Erythroblast (primary cell): Measurements from ENCODE around the gene MEF2B.

Experiments
- DNase-seq, 2 experiments: peaks; one replicate each; lab custom pipeline; 2025; lab: John Stamatoyannopoulos, UW
- GATA1 ChIP-seq: IDR thresholded peaks from 2 replicates; pipeline ENCODE4 v1.6.1; 2011; ENCODE audit warnings: low read depth, mild to moderate bottlenecking, control low read depth, low read length, moderate library complexity
- POLR2A ChIP-seq: IDR thresholded peaks from 2 replicates; pipeline ENCODE4 v1.6.1; 2011; ENCODE audit warnings: mild to moderate bottlenecking, low read length

MEF2B gene

DNA sequence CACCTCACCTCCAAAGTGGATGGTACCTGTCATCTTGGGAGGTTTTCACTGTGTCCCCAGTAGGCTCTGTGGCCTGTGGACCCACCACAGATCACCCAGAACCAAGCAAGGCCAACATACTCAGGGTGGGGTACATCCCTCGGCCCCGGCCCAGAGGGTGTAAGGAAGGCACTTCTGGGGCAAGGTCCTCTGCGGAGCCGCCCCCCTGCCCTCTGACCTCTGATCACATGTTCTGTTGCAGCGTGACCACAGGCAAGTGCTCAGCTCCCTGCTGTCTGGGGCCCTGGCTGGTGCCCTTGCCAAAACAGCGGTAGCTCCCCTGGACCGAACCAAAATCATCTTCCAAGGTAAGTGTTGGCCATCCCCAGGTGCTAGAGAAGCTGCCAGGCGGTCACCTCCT is 68.5 kb downstream of the MEF2B start:
- no peak for DNase-seq
- TF ChIP-seq GATA1: no peak
- no peak for TF ChIP-seq POLR2A

DNA sequence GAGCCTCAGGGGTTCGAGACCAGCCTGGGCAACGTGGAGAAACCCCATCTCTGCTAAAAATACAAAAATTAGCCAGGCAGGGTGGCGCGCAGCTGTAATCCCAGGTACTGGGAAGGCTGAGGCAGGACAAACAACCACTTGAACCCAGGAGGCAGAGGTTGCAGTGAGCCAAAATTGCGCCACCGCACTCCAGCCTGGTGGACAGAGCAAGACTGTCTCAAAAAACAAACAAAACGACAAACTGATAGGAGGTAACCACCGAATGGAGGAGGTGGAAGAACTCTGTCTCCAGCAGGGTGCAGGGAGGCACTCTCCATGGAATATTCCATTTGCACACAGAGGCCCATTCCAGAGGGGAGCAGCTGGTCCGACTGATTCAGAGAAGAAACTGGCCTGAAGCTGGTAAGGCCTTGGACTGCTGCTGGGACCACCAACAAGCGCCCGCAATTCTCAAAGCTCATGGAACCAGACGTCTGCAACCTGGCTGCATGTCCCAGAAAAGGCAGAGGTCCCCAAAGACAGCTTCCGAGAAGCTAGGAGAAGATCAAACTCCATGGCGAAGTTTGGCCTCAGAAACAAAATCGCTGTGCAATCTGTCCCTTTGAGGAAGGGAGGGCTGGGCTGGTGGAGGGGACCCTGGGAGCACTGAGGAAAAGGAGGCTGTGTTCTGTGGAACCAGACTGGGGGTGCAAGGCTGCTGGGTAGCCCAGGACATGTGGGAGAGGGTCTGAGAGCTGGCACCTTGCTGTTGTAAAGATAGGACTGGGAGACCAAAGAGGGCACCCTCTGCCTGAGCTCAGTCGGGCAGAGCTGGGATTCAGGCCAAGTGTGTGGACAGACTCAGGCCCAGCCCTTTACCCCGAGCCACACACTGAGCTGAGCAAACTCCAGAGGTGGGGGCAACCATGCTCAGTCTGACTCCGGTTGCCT is 71.1 kb downstream of the MEF2B start:
- no peak for DNase-seq
- no peak for TF ChIP-seq POLR2A
- TF ChIP-seq GATA1: no peak

DNA sequence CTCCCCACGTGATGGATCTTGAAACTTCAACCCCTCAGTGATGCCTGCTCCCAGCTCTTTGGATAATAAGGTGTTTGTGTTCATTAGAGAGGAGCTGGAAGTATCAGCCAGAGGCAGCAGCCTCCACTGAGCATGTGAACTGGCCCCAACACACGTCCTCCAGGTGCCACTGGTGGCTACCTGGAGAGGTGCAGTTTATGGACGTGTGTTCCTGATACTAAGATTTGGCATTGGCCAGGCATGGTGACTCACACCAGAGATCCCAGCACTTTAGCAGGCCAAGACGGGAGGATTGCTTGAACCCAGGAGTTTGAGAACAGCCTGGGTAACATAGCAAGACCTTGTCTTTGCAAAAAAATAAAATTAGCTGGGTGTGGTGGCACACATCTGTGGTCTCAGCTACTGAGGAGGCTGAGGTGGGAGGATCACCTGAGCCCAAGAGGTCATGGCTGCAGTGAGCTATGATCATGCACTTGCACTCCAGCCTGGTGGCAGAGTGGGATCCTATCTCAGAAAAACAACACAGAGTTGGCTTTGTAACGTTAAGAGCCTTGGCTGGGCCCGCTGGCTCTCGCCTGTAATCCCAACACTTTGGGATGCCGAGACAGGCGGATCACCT is 71.9 kb downstream of the MEF2B start:
- TF ChIP-seq POLR2A: no peak
- TF ChIP-seq GATA1: no peak
- no peak for DNase-seq

DNA sequence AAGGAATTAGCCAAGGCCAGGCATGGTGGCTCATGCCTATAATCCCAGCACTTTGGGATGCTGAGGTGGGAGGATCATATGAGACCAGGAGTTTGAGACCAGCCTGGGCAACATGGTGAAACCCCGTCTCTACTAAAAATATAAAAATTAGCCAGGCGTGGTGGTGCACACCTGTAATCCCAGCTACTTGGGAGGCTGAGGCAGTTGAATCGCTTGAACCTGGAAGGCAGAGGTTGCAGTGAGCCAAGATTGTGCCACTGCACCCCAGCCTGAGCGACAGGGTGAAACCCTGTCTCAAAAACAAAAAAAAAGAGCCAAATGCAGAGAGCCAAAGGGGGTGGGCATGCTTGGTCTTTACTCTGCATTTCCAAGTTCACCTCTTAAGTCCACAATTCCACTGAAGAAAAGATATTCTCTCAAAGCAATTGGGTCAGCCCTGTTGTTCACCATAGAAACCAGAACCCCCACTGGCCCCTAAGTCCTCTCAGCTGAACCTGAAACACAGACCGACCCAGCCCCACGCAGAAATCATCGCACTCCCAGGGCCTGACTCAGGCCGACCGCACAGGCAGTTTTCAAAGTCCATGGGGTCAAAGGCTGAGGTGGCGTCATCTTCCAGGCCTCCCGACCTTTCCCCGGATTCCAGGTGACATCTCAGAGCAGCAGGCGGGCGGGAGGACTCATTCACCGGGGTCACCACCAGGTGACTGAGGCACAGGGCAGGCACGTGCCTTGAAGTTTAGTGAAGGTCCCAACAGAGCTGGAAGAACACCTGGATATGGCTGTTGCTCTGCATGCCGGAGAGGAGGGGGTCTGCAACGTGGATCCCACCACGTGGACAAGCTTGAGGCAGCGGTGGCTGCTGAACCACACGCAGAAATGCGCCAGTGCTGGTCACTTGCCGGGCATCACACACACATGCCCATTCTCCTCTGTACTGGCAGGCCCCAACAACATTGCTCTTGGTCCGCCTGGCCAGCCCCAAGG is 73.1 kb downstream of the MEF2B start:
- DNase-seq: no peak
- TF ChIP-seq POLR2A (no peak), GATA1 (no peak)

DNA sequence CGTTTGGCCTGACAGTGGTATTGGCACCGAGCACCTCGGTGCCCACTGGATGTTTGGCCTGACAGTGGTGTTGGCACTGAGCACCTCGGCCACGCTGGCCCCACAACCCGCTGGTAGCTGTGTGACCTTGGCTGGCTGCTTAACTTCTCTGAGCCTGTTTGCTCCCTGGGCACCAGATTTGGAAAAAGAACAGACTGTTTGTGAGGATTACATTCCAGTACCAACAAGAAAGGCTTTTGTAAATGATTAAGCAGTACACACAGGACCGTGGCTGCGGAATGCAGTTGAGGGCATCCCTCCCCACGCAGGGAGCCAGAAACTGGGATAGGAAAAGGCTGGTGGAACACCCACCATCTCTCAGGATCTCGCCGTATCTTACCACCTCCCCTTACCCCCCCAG is 74.4 kb downstream of the MEF2B start:
- no peak for DNase-seq
- TF ChIP-seq POLR2A: no peak
